ENCODE measurements around the gene GTPBP10.

GTPBP10 gene

GRCh38 chr7:90346336-90347125 lies at the start of gene GTPBP10:
GTPBP10 (plus strand) TSS chr7:90346716; CDS start chr7:90346742, 26 bp downstream.
- no peaks in the 10 kb centered on the region for H3K27me3 ChIP-seq (ENCODE audit: control insufficient read depth, insufficient read depth, low read length)
- H3K27ac ChIP-seq (ENCODE audit: low read depth, low read length) = peak within 1 kb of the TSS; percentile 89
- peak within 1 kb of the TSS; percentile 87 for H3K9ac ChIP-seq (ENCODE audit: low read depth, low read length)
- H3K9me3 ChIP-seq (ENCODE audit: control insufficient read depth, insufficient read depth, low read length) = no peaks in the 10 kb centered on the region
- H3K36me3 ChIP-seq (ENCODE audit: control insufficient read depth, insufficient read depth, low read length) = no peaks in the 10 kb centered on the region
- peaks cover 5% of the 10 kb centered on the region; the same call in 1 of the 2 replicates for H3K4me1 ChIP-seq (ENCODE audit: control insufficient read depth, insufficient read depth, low read length)
- H3K4me3 ChIP-seq (ENCODE audit: low read depth, low read length) = peak within 1 kb of the TSS; percentile 95

- H3K4me1 ChIP-seq (ENCODE audit: control insufficient read depth, insufficient read depth, low read length) = peaks cover 9% of the 10 kb centered on the region; the same call in 1 of the 2 replicates
- H3K36me3 ChIP-seq (ENCODE audit: control insufficient read depth, insufficient read depth, low read length) = no peaks in the 10 kb centered on the region
- H3K9ac ChIP-seq (ENCODE audit: low read depth, low read length) = no peak overlapping the region
- no peak overlapping the region for H3K4me3 ChIP-seq (ENCODE audit: low read depth, low read length)
- peaks cover 6% of the 10 kb centered on the region for H3K9me3 ChIP-seq (ENCODE audit: control insufficient read depth, insufficient read depth, low read length)
- no peak overlapping the region for H3K27ac ChIP-seq (ENCODE audit: low read depth, low read length)
- H3K27me3 ChIP-seq (ENCODE audit: control insufficient read depth, insufficient read depth, low read length) = no peaks in the 10 kb centered on the region
Measured at GRCh38 chr7:90298145-90299038, 48.1 kb upstream of the GTPBP10 start.

- Histone ChIP-seq H3K9me3 (ENCODE audit: control insufficient read depth, insufficient read depth, low read length) (no peaks in the 10 kb centered on the region), H3K27me3 (ENCODE audit: control insufficient read depth, insufficient read depth, low read length) (no peaks in the 10 kb centered on the region), H3K36me3 (ENCODE audit: control insufficient read depth, insufficient read depth, low read length) (no peaks in the 10 kb centered on the region), H3K4me1 (ENCODE audit: control insufficient read depth, insufficient read depth, low read length) (no peaks in the 10 kb centered on the region), H3K27ac (ENCODE audit: low read depth, low read length) (no peak overlapping the region), H3K9ac (ENCODE audit: low read depth, low read length) (no peak overlapping the region), H3K4me3 (ENCODE audit: low read depth, low read length) (no peak overlapping the region)
Measured at GRCh38 chr7:90303241-90303640, 43.3 kb upstream of the GTPBP10 start.

GRCh38 chr7:90309872-90310271 lies 36.6 kb upstream of the GTPBP10 start:
- no peaks in the 10 kb centered on the region for H3K9me3 ChIP-seq (ENCODE audit: control insufficient read depth, insufficient read depth, low read length)
- no peak overlapping the region for H3K9ac ChIP-seq (ENCODE audit: low read depth, low read length)
- no peak overlapping the region for H3K27ac ChIP-seq (ENCODE audit: low read depth, low read length)
- no peaks in the 10 kb centered on the region for H3K27me3 ChIP-seq (ENCODE audit: control insufficient read depth, insufficient read depth, low read length)
- H3K36me3 ChIP-seq (ENCODE audit: control insufficient read depth, insufficient read depth, low read length) = no peaks in the 10 kb centered on the region
- no peaks in the 10 kb centered on the region for H3K4me1 ChIP-seq (ENCODE audit: control insufficient read depth, insufficient read depth, low read length)
- H3K4me3 ChIP-seq (ENCODE audit: low read depth, low read length) = no peak overlapping the region

- no peak overlapping the region for H3K4me3 ChIP-seq (ENCODE audit: low read depth, low read length)
- no peak overlapping the region for H3K9ac ChIP-seq (ENCODE audit: low read depth, low read length)
- no peak overlapping the region for H3K27ac ChIP-seq (ENCODE audit: low read depth, low read length)
- no peaks in the 10 kb centered on the region for H3K4me1 ChIP-seq (ENCODE audit: control insufficient read depth, insufficient read depth, low read length)
- no peaks in the 10 kb centered on the region for H3K9me3 ChIP-seq (ENCODE audit: control insufficient read depth, insufficient read depth, low read length)
- H3K36me3 ChIP-seq (ENCODE audit: control insufficient read depth, insufficient read depth, low read length) = no peaks in the 10 kb centered on the region
- no peaks in the 10 kb centered on the region for H3K27me3 ChIP-seq (ENCODE audit: control insufficient read depth, insufficient read depth, low read length)
Measured at GRCh38 chr7:90311175-90311574, 35.3 kb upstream of the GTPBP10 start.

- Histone ChIP-seq H3K36me3 (ENCODE audit: control insufficient read depth, insufficient read depth, low read length) (no peaks in the 10 kb centered on the region), H3K9me3 (ENCODE audit: control insufficient read depth, insufficient read depth, low read length) (no peaks in the 10 kb centered on the region), H3K9ac (ENCODE audit: low read depth, low read length) (no peak overlapping the region), H3K27ac (ENCODE audit: low read depth, low read length) (no peak overlapping the region), H3K27me3 (ENCODE audit: control insufficient read depth, insufficient read depth, low read length) (0 out of 2 replicates have a peak, but pooled peaks cover under 1% of the 10 kb centered on the region), H3K4me1 (ENCODE audit: control insufficient read depth, insufficient read depth, low read length) (no peaks in the 10 kb centered on the region), H3K4me3 (ENCODE audit: low read depth, low read length) (no peak overlapping the region)
Measured at GRCh38 chr7:90312745-90313144, 33.8 kb upstream of the GTPBP10 start.

- peaks cover 11% of the 10 kb centered on the region for H3K27me3 ChIP-seq (ENCODE audit: control insufficient read depth, insufficient read depth, low read length)
- no peaks in the 10 kb centered on the region for H3K4me1 ChIP-seq (ENCODE audit: control insufficient read depth, insufficient read depth, low read length)
- H3K4me3 ChIP-seq (ENCODE audit: low read depth, low read length) = no peak overlapping the region
- H3K9me3 ChIP-seq (ENCODE audit: control insufficient read depth, insufficient read depth, low read length) = no peaks in the 10 kb centered on the region
- H3K27ac ChIP-seq (ENCODE audit: low read depth, low read length) = no peak overlapping the region
- no peak overlapping the region for H3K9ac ChIP-seq (ENCODE audit: low read depth, low read length)
- no peaks in the 10 kb centered on the region for H3K36me3 ChIP-seq (ENCODE audit: control insufficient read depth, insufficient read depth, low read length)
Measured at GRCh38 chr7:90313907-90314306, 32.6 kb upstream of the GTPBP10 start.

GRCh38 chr7:90320014-90320413 lies 26.5 kb upstream of the GTPBP10 start:
- Histone ChIP-seq H3K36me3 (ENCODE audit: control insufficient read depth, insufficient read depth, low read length) (no peaks in the 10 kb centered on the region), H3K4me1 (ENCODE audit: control insufficient read depth, insufficient read depth, low read length) (0 out of 2 replicates have a peak, but pooled peaks cover 3% of the 10 kb centered on the region), H3K27me3 (ENCODE audit: control insufficient read depth, insufficient read depth, low read length) (peaks cover 62% of the 10 kb centered on the region), H3K4me3 (ENCODE audit: low read depth, low read length) (no peak overlapping the region), H3K27ac (ENCODE audit: low read depth, low read length) (no peak overlapping the region), H3K9me3 (ENCODE audit: control insufficient read depth, insufficient read depth, low read length) (no peaks in the 10 kb centered on the region), H3K9ac (ENCODE audit: low read depth, low read length) (no peak overlapping the region)

- H3K4me1 ChIP-seq (ENCODE audit: control insufficient read depth, insufficient read depth, low read length) = 0 out of 2 replicates have a peak, but pooled peaks cover 3% of the 10 kb centered on the region
- no peaks in the 10 kb centered on the region for H3K36me3 ChIP-seq (ENCODE audit: control insufficient read depth, insufficient read depth, low read length)
- peak overlapping the region; percentile 71; the same call in 1 of the 2 replicates for H3K4me3 ChIP-seq (ENCODE audit: low read depth, low read length)
- H3K9ac ChIP-seq (ENCODE audit: low read depth, low read length) = no peak overlapping the region
- H3K27ac ChIP-seq (ENCODE audit: low read depth, low read length) = no peak overlapping the region
- H3K9me3 ChIP-seq (ENCODE audit: control insufficient read depth, insufficient read depth, low read length) = no peaks in the 10 kb centered on the region
- H3K27me3 ChIP-seq (ENCODE audit: control insufficient read depth, insufficient read depth, low read length) = peaks cover 62% of the 10 kb centered on the region
Measured at GRCh38 chr7:90320418-90320800, 26.1 kb upstream of the GTPBP10 start.

GRCh38 chr7:90320801-90321494 lies 25.6 kb upstream of the GTPBP10 start, which contains the start of gene FAM237B:
FAM237B (minus strand) TSS chr7:90321304; CDS start chr7:90319748, 1,556 bp downstream.
- Histone ChIP-seq H3K9ac (ENCODE audit: low read depth, low read length) (peak within 1 kb of the TSS; percentile 13; the same call in 1 of the 2 replicates), H3K36me3 (ENCODE audit: control insufficient read depth, insufficient read depth, low read length) (no peaks in the 10 kb centered on the region), H3K9me3 (ENCODE audit: control insufficient read depth, insufficient read depth, low read length) (no peaks in the 10 kb centered on the region), H3K4me1 (ENCODE audit: control insufficient read depth, insufficient read depth, low read length) (0 out of 2 replicates have a peak, but pooled peaks cover 3% of the 10 kb centered on the region), H3K27me3 (ENCODE audit: control insufficient read depth, insufficient read depth, low read length) (peaks cover 62% of the 10 kb centered on the region), H3K27ac (ENCODE audit: low read depth, low read length) (no peak within 1 kb of the TSS), H3K4me3 (ENCODE audit: low read depth, low read length) (peak within 1 kb of the TSS; percentile 71)
